D721Med (cell line): ENCODE results near the gene FES.

Source experiments
- DNase-seq: peaks from one replicate; pipeline ENCODE4 v3.0.0; 2011; ENCODE audit warnings: low spot score; ENCODE audit not compliant: insufficient read length
- FAIRE-seq: peaks from 2 replicates; lab custom pipeline; 2011; peaks lifted over from hg19 to GRCh38; lab: Jason Lieb, UNC
- CTCF ChIP-seq: IDR thresholded peaks from 2 replicates; pipeline ENCODE4 v1.5.1; 2012; ENCODE audit warnings: mild to moderate bottlenecking, control low read depth; ENCODE audit not compliant: insufficient read depth; ENCODE audit errors: missing control alignments

The FES gene

GRCh38 chr15:90860942-90861675 lies 23.2 kb upstream of the FES start:
- no peak for FAIRE-seq
- no peak for DNase-seq
- TF ChIP-seq CTCF, result no peak

GRCh38 chr15:90862487-90862886 lies 21.8 kb upstream of the FES start:
- DNase-seq (no peak), FAIRE-seq (no peak)
- TF ChIP-seq CTCF, result no peak

GRCh38 chr15:90862964-90863778 lies 21.1 kb upstream of the FES start:
- DNase-seq, result no peak
- no peak for TF ChIP-seq CTCF
- FAIRE-seq, result no peak

- FAIRE-seq (no peak), DNase-seq (no peak)
- no peak for TF ChIP-seq CTCF
Observed at GRCh38 chr15:90863987-90864386, 20.3 kb upstream of the FES start.

- DNase-seq, result no peak
- TF ChIP-seq CTCF, result no peak
- no peak for FAIRE-seq
Observed at GRCh38 chr15:90864507-90864906, 19.8 kb upstream of the FES start.

GRCh38 chr15:90865702-90866101 lies 18.6 kb upstream of the FES start:
- FAIRE-seq (no peak), DNase-seq (no peak)
- no peak for TF ChIP-seq CTCF
